Chondrocyte (in vitro differentiated cells): ENCODE measurements around the gene BICC1. TPM values are rescaled to one million over a fixed set of nuclear protein-coding genes. Genes with fewer than 3 reads are reported as not detected.

Source experiments
- DNase-seq: peaks from one replicate; pipeline ENCODE4 v3.0.0; 2021; ENCODE audit warnings: mixed read lengths, low spot score
- H3K27ac Mint-ChIP-seq: one replicate; pipeline ENCODE4 v1.8.0; 2021; ENCODE audit warnings: mild to moderate bottlenecking, moderate library complexity, mixed read lengths; ENCODE audit not compliant: unreplicated experiment
- H3K27me3 Mint-ChIP-seq: 2 replicates; pipeline ENCODE4 v1.8.0; 2021; ENCODE audit warnings: low read depth, mixed read lengths
- H3K36me3 Mint-ChIP-seq: 2 replicates; pipeline ENCODE4 v1.8.0; 2021; ENCODE audit warnings: low read depth, mixed read lengths
- H3K4me1 Mint-ChIP-seq: 2 replicates; pipeline ENCODE4 v1.8.0; 2021; ENCODE audit warnings: low read depth, mild to moderate bottlenecking, mixed read lengths
- H3K4me3 Mint-ChIP-seq: one replicate; pipeline ENCODE4 v1.8.0; 2021; ENCODE audit warnings: mild to moderate bottlenecking, moderate library complexity, mixed read lengths; ENCODE audit not compliant: unreplicated experiment
- H3K9me3 Mint-ChIP-seq: 2 replicates; pipeline ENCODE4 v1.8.0; 2021; ENCODE audit warnings: low read depth, mixed read lengths
- total RNA-seq: library from RNA; stranded (reverse); gene quantifications from 3 replicates; pipeline ENCODE4 v1.2.1, GENCODE V29; 2021
- TF ChIP-seq, protein P1 (sequence below): fragments of 200-600 bp; sonication (generic); IDR thresholded peaks from 2 replicates; pipeline ENCODE4 v1.5.0; 2021; ENCODE audit warnings: antibody characterized with exemption, mild to moderate bottlenecking, moderate library complexity

The BICC1 gene
- total RNA-seq, 1 donor from 2014 or later = 32.4 TPM

DNA sequence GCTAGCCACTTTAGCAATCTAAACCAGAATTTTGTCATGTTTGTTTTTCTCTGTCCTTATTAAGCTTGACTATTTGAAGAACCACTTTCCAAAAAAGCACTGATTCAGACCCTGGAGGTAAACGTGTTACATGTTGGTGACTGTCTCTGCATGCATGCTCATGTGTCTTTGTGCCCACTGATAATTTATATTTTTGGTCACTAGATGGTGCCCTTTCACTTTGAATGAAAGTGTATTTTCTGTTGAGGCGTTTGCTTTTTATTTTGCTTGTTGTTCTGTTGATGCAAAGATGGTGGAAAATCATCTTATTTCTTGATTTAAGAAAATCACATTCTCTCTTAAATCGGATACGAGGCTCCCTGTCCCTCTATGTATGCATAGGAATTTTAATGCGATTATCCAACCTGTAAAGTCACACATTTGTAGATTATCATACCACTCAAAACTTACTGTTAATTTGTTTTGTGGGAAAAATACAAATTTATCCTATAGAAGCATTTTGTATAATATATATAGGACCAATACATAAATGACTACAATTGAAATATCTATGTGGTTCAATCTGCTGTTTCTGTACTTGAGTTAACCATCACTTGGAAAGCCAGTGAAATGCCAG, 269.3 kb downstream of the BICC1 start:
- no peak for DNase-seq
- peaks cover 56% of the 10 kb centered on the region for H3K4me1 Mint-ChIP-seq
- H3K9me3 Mint-ChIP-seq = no peaks in the 10 kb centered on the region
- TF ChIP-seq, protein P1, sequence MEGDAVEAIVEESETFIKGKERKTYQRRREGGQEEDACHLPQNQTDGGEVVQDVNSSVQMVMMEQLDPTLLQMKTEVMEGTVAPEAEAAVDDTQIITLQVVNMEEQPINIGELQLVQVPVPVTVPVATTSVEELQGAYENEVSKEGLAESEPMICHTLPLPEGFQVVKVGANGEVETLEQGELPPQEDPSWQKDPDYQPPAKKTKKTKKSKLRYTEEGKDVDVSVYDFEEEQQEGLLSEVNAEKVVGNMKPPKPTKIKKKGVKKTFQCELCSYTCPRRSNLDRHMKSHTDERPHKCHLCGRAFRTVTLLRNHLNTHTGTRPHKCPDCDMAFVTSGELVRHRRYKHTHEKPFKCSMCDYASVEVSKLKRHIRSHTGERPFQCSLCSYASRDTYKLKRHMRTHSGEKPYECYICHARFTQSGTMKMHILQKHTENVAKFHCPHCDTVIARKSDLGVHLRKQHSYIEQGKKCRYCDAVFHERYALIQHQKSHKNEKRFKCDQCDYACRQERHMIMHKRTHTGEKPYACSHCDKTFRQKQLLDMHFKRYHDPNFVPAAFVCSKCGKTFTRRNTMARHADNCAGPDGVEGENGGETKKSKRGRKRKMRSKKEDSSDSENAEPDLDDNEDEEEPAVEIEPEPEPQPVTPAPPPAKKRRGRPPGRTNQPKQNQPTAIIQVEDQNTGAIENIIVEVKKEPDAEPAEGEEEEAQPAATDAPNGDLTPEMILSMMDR = peak; percentile 93
- H3K4me3 Mint-ChIP-seq = no peak overlapping the region
- H3K27ac Mint-ChIP-seq = no peak overlapping the region
- H3K36me3 Mint-ChIP-seq = peaks cover 5% of the 10 kb centered on the region
- H3K27me3 Mint-ChIP-seq = no peaks in the 10 kb centered on the region

DNA sequence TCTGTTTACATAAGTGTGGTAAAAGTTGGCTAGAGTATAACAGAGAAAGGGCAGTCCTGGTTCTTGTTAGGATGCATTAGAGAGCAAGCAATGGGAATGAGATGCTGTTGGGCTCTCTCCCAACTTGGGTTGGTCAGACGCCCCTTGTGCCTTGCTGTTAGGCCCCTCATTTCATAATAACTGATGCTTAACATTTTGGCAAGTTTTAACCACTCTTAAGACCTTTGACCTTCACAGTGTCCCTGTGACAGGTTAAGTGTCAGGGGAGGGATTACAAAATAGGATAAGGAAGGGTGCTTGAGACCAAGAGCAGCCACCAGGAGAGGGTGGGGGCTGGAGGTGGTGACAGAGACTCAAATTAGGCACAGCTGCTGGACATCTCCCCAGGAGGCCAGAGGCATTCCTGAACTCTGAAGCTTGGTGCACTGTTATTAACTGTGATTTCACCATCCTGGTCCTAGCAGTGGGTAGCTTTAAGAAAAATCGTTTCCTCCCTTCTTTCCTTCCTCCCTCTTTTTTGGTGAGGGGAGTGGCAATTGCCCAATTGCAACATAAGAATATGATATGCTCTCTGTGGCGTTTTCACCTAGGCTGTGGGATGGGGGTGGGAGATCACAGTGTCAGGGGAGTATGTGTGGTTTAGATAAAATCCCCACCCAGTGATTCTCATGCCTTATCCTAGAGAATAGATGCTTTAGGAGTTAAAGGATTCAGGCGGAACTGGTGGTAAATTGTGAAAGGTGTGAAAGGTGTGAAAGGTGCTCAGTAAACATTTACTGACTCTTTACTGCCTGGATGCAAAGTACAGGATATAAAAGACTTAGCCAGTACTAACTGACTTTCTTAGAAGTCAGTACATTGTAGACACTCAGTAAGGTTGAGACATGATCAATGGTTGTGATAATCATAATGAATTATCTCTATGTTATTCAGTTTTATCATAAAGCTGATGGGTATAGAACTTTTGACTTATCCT, 270.5 kb downstream of the BICC1 start:
- TF ChIP-seq, protein P1 = no peak
- no peak overlapping the region for H3K4me3 Mint-ChIP-seq
- peaks cover 9% of the 10 kb centered on the region for H3K36me3 Mint-ChIP-seq
- peaks cover 51% of the 10 kb centered on the region for H3K4me1 Mint-ChIP-seq
- no peaks in the 10 kb centered on the region for H3K9me3 Mint-ChIP-seq
- peak overlapping the region; percentile 69 for H3K27ac Mint-ChIP-seq
- DNase-seq = no peak
- no peaks in the 10 kb centered on the region for H3K27me3 Mint-ChIP-seq

DNA sequence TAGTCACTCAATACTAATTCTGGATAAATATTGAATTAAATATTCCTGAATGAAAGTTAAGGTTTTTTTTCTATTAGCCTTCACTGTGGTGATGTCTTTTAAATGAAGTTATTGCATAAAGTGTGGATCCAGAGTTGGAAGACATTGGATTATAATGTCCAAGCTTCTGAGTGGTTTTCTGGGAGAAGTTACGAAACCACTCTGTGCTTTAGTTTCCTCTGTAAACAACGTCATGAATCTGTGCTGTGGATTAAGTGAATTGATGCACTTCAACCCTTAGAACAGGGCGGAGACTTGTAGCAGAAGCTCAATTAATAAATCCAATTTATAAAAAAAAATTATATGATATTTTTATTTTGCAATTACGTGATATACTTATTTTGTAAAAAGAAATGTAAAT, 271.7 kb downstream of the BICC1 start:
- H3K36me3 Mint-ChIP-seq = peaks cover 9% of the 10 kb centered on the region

DNA sequence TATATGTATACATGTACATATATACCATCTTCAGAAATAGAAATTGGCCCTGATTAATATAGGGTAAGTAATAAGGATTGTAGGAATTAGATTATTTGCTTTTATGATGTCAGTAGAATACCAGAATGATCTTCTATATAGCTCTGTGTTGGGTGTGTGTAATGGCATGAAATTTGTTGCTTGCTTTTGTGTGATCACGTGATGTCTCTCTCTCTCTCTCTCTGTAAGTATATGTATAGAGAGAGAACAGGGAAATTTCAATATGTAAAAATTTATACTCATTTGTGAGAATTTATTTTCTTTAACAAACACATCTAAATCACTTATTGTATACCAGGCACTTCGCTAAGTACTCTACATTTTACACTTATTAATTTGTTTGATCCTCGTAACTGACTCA, 272.7 kb downstream of the BICC1 start:
- Mint-ChIP-seq H3K4me3 (no peak overlapping the region), H3K27me3 (no peaks in the 10 kb centered on the region), H3K27ac (no peak overlapping the region), H3K9me3 (no peaks in the 10 kb centered on the region), H3K4me1 (peaks cover 35% of the 10 kb centered on the region), H3K36me3 (peaks cover 11% of the 10 kb centered on the region)
- TF ChIP-seq, protein P1 = no peak
- no peak for DNase-seq

More for the DNA sequence above, 271.7 kb downstream of the BICC1 start:
- no peak for DNase-seq
- Mint-ChIP-seq H3K9me3 (no peaks in the 10 kb centered on the region), H3K4me1 (peaks cover 43% of the 10 kb centered on the region), H3K27ac (no peak overlapping the region), H3K27me3 (no peaks in the 10 kb centered on the region), H3K4me3 (no peak overlapping the region)
- TF ChIP-seq, protein P1 = no peak

DNA sequence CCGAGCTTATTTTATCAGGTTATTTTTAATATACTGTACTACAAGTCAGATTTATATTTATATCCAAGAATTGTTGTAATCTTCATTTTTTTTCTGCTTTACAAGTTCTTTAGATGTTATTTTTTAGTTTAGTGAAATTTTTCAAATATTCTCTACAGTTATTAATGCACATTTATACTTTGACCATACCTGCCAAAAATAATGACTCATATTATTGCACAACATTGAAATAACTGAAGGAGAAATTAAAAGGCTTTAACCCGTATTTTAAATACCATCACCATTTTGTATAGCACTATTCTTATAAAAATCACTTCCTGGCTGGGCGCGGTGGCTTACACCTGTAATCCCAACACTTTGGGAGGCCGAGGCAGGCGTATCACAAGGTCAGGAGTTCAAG, 278.5 kb downstream of the BICC1 start:
- no peak for DNase-seq
- H3K4me3 Mint-ChIP-seq = no peak overlapping the region
- H3K9me3 Mint-ChIP-seq = no peaks in the 10 kb centered on the region

More for the DNA sequence above, 278.5 kb downstream of the BICC1 start:
- Mint-ChIP-seq H3K4me1 (peaks cover 13% of the 10 kb centered on the region), H3K27ac (peak overlapping the region; percentile 79), H3K27me3 (no peaks in the 10 kb centered on the region), H3K36me3 (peaks cover 11% of the 10 kb centered on the region)
- TF ChIP-seq, protein P1 = no peak
